ENCODE data around the gene C2orf81. TPM values are rescaled to one million over a fixed set of nuclear protein-coding genes. Genes with fewer than 3 reads are reported as not detected.
"Not testable (repeated sequence)": the region's sequence is repeated elsewhere in the genome, so short reads cannot be mapped to it uniquely, and the experiment has no call there.

The C2orf81 gene
- 1 to 10 TPM in 3 of 4 donors, under 1 TPM in 1; 0.62 to 1.4 (median 1.2) TPM for total RNA-seq

GRCh38 chr2:74421221-74421870 lies at the start of gene C2orf81, which contains the start of gene WDR54:
Gene C2orf81, minus strand, starts transcription at chr2:74421619. Its CDS starts 59 bp downstream, at chr2:74421560.
Gene WDR54, plus strand, starts transcription at chr2:74421730. Its CDS starts 424 bp downstream, at chr2:74422154.
- H3K4me1 ChIP-seq = peaks cover 0 to 25% (median 0%) of the 10 kb centered on the region in 3 donors
- WGBS, 2 donors (ENCODE audit: low coverage in 1 of 2) = 0% methylated on average over 4 of the region's 57 CpGs; no CpG with 5 or more reads in 1 of the 2 donors
- TF ChIP-seq POLR2AphosphoS5 (IDR thresholded peaks at IDR 0.05) (peak; percentile 59), CTCF (IDR thresholded peaks at IDR 0.05) (no peak), POLR2A (IDR thresholded peaks at IDR 0.05) (peak in 1 of 2 donors; percentile 44), EP300 (IDR thresholded peaks at IDR 0.05) (no peak)
- peak within 1 kb of the TSS in 3 of 4 donors; percentile 78 to 83 (median 80) for H3K27ac ChIP-seq
- peak; percentile 96 for ATAC-seq
- no peaks in the 10 kb centered on the region for H3K9me3 ChIP-seq
- peaks cover 0 to 19% of the 10 kb centered on the region in 2 donors for H3K36me3 ChIP-seq
- H3K27me3 ChIP-seq = no peaks in the 10 kb centered on the region
- H3K4me3 ChIP-seq = peak within 1 kb of the TSS; percentile 56 to 75

GRCh38 chr2:74470742-74471141 lies 49.3 kb upstream of the C2orf81 start:
- not testable (repeated sequence) for H3K9me3 ChIP-seq, ATAC-seq, H3K27ac ChIP-seq, H3K4me3 ChIP-seq, H3K27me3 ChIP-seq
- WGBS, 2 donors (ENCODE audit: low coverage in 1 of 2) = 90 to 94% methylated on average over 4 to 5 of the region's 12 CpGs
- H3K4me1 ChIP-seq = peaks cover 4 to 35% (median 10%) of the 10 kb centered on the region in 3 donors
- H3K36me3 ChIP-seq = peaks cover 0 to 18% of the 10 kb centered on the region in 2 donors

GRCh38 chr2:74464406-74464805 lies 43.0 kb upstream of the C2orf81 start:
- Histone ChIP-seq H3K27ac (peak overlapping the region; percentile 30 to 90 (median 88)), H3K9me3 (no peaks in the 10 kb centered on the region), H3K4me1 (peaks cover 2 to 26% (median 9%) of the 10 kb centered on the region in 3 donors), H3K27me3 (no peaks in the 10 kb centered on the region), H3K36me3 (peaks cover 0 to 25% of the 10 kb centered on the region in 2 donors), H3K4me3 (peak overlapping the region; percentile 85 to 95)
- WGBS, 2 donors (ENCODE audit: low coverage in 1 of 2) = no CpG with 5 or more reads among the region's 13 CpGs
- TF ChIP-seq EP300 (IDR thresholded peaks at IDR 0.05) = no peak
- TF ChIP-seq POLR2A (IDR thresholded peaks at IDR 0.05) = no peak
- no peak for TF ChIP-seq CTCF (IDR thresholded peaks at IDR 0.05)
- no peak for TF ChIP-seq POLR2AphosphoS5 (IDR thresholded peaks at IDR 0.05)
- no peak for ATAC-seq

GRCh38 chr2:74462786-74463105 lies 41.3 kb upstream of the C2orf81 start:
- Histone ChIP-seq H3K27me3 (no peaks in the 10 kb centered on the region), H3K36me3 (peaks cover 0 to 25% of the 10 kb centered on the region in 2 donors), H3K27ac (no peak overlapping the region), H3K9me3 (no peaks in the 10 kb centered on the region), H3K4me1 (peaks cover 2 to 35% (median 17%) of the 10 kb centered on the region in 3 donors), H3K4me3 (no peak overlapping the region)
- WGBS, 2 donors (ENCODE audit: low coverage in 1 of 2) = 100% methylated on average over 1 of the region's 4 CpGs; no CpG with 5 or more reads in 1 of the 2 donors
- TF ChIP-seq CTCF (IDR thresholded peaks at IDR 0.05) (no peak), EP300 (IDR thresholded peaks at IDR 0.05) (no peak), POLR2AphosphoS5 (IDR thresholded peaks at IDR 0.05) (no peak), POLR2A (IDR thresholded peaks at IDR 0.05) (no peak)
- no peak for ATAC-seq

GRCh38 chr2:74462054-74462785 lies 40.8 kb upstream of the C2orf81 start:
- 40 to 84% methylated on average over 1 to 5 of the region's 20 CpGs for whole genome bisulfite sequencing, 2 donors (ENCODE audit: low coverage in 1 of 2)
- ATAC-seq = no peak
- no peak for TF ChIP-seq EP300 (IDR thresholded peaks at IDR 0.05)
- no peak for TF ChIP-seq POLR2AphosphoS5 (IDR thresholded peaks at IDR 0.05)
- TF ChIP-seq CTCF (IDR thresholded peaks at IDR 0.05) = no peak
- TF ChIP-seq POLR2A (IDR thresholded peaks at IDR 0.05) = no peak
- Histone ChIP-seq H3K27me3 (no peaks in the 10 kb centered on the region), H3K4me3 (no peak overlapping the region), H3K27ac (no peak overlapping the region), H3K9me3 (no peaks in the 10 kb centered on the region), H3K36me3 (peaks cover 0 to 25% of the 10 kb centered on the region in 2 donors), H3K4me1 (peaks cover 2 to 40% (median 18%) of the 10 kb centered on the region in 3 donors)
